Stimulated activated CD4-positive, alpha-beta T cell treated with anti-CD3 and anti-CD28 coated beads, Interleukin-1b, Interleukin-23, amount 100 ng/mL, for 4 hours (primary cell): ENCODE results near the gene COL5A1.
"Not testable (repeated sequence)": the region's sequence is repeated elsewhere in the genome, so short reads cannot be mapped to it uniquely, and the experiment has no call there.

ENCODE experiments used
- DNase-seq, 2 donors: peaks; one replicate each; pipeline ENCODE4 v3.0.0-alpha.2; 2020; ENCODE audit warnings: low read depth in 2 of 2

COL5A1 gene

GRCh38 chr9:134707731-134708671 is 66.4 kb downstream of the COL5A1 start:
- no peak for DNase-seq

- DNase-seq: no peak
Observed at GRCh38 chr9:134708672-134709038, 67.1 kb downstream of the COL5A1 start.

- DNase-seq: no peak
Observed at GRCh38 chr9:134709512-134710270, 68.1 kb downstream of the COL5A1 start.

- DNase-seq: no peak
Observed at GRCh38 chr9:134710271-134710540, 68.6 kb downstream of the COL5A1 start.

- DNase-seq: no peak
Observed at GRCh38 chr9:134710901-134711300, 69.3 kb downstream of the COL5A1 start.

- DNase-seq: no peak
Observed at GRCh38 chr9:134712243-134712642, 70.6 kb downstream of the COL5A1 start.

- DNase-seq: no peak
Observed at GRCh38 chr9:134712926-134713325, 71.3 kb downstream of the COL5A1 start.

- not testable (repeated sequence) for DNase-seq
Observed at GRCh38 chr9:134715536-134715935, 73.9 kb downstream of the COL5A1 start.

GRCh38 chr9:134716067-134716466 is 74.5 kb downstream of the COL5A1 start:
- DNase-seq: no peak

- no peak for DNase-seq
Observed at GRCh38 chr9:134717056-134717455, 75.5 kb downstream of the COL5A1 start.

- DNase-seq: no peak
Observed at GRCh38 chr9:134717924-134718645, 76.5 kb downstream of the COL5A1 start.

- DNase-seq: no peak
Observed at GRCh38 chr9:134719331-134719730, 77.7 kb downstream of the COL5A1 start.

- DNase-seq: no peak
Observed at GRCh38 chr9:134720136-134720753, 78.6 kb downstream of the COL5A1 start.

- no peak for DNase-seq
Observed at GRCh38 chr9:134720796-134721195, 79.2 kb downstream of the COL5A1 start.

- no peak for DNase-seq
Observed at GRCh38 chr9:134721344-134721743, 79.7 kb downstream of the COL5A1 start.

GRCh38 chr9:134722120-134722701 is 80.6 kb downstream of the COL5A1 start:
- no peak for DNase-seq

- DNase-seq: no peak
Observed at GRCh38 chr9:134723037-134723436, 81.4 kb downstream of the COL5A1 start.

- DNase-seq: no peak
Observed at GRCh38 chr9:134723491-134724190, 82.0 kb downstream of the COL5A1 start.

GRCh38 chr9:134724202-134724911 is 82.8 kb downstream of the COL5A1 start:
- DNase-seq: no peak

- no peak for DNase-seq
Observed at GRCh38 chr9:134724912-134725604, 83.5 kb downstream of the COL5A1 start.
